SK-N-SH treated with all-trans-retinoic acid at 6 μM for 48 hours (cell line): Measurements from ENCODE around the gene NME7.

Experiments used
- CSDC2 ChIP-seq: fragments of 250-450 bp; sonication (Bioruptor Pico); IDR thresholded peaks from 2 replicates; pipeline ENCODE4 v1.5.0; 2020; ENCODE audit warnings: mild to moderate bottlenecking, moderate library complexity
- PATZ1 ChIP-seq: fragments of 250-450 bp; sonication (Bioruptor Pico); IDR thresholded peaks from 2 replicates; pipeline ENCODE4 v1.8.0; 2020; ENCODE audit warnings: mild to moderate bottlenecking, moderate library complexity, borderline replicate concordance
- ZNF8 ChIP-seq: fragments of 450-650 bp; formaldehyde crosslinking; IDR thresholded peaks from 2 replicates; pipeline ENCODE4 v1.5.0; 2020; ENCODE audit warnings: mild to moderate bottlenecking, moderate library complexity

- TF ChIP-seq CSDC2, result no peak
- TF ChIP-seq ZNF8 (CRISPR knock-in tag), result no peak
- no peak for TF ChIP-seq PATZ1
These were observed 107.8 kb downstream of the NME7 start for GRCh38 chr1:169259816-169260215.
